Hepatocyte (in vitro differentiated cells): Measurements from ENCODE around the gene SERGEF.

Source experiments
- EZH2 ChIP-seq: fragments of 200-600 bp; sonication (generic); IDR thresholded peaks from 2 replicates; pipeline ENCODE4 v1.6.1; 2016; ENCODE audit warnings: antibody characterized with exemption, mild to moderate bottlenecking, borderline replicate concordance
- TF ChIP-seq, protein P1 (sequence below): fragments of 200-600 bp; sonication (generic); IDR thresholded peaks from 2 replicates; pipeline ENCODE4 v1.5.1; 2016; ENCODE audit warnings: antibody characterized with exemption, mild to moderate bottlenecking; ENCODE audit not compliant: poor library complexity

DNA sequence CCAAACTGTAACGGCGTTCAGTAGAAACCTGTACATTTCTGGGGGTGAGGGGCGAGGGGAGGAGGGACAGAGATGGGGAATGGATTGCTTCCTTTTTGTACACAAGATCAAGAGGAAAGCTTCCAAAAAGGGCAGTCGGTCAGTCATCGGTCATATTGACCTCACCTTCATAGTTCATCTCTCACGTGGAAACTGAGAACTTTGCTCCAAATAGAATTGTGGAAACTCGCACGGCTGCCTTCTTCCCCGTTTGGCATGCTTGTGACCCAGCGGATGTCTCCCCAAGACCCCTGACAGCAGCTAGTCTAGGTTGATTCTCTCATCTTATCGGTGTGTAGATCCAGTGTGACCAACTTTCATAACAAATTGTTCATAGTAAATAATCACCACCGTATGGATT, 230.7 kb downstream of the SERGEF start:
- TF ChIP-seq, protein P1, sequence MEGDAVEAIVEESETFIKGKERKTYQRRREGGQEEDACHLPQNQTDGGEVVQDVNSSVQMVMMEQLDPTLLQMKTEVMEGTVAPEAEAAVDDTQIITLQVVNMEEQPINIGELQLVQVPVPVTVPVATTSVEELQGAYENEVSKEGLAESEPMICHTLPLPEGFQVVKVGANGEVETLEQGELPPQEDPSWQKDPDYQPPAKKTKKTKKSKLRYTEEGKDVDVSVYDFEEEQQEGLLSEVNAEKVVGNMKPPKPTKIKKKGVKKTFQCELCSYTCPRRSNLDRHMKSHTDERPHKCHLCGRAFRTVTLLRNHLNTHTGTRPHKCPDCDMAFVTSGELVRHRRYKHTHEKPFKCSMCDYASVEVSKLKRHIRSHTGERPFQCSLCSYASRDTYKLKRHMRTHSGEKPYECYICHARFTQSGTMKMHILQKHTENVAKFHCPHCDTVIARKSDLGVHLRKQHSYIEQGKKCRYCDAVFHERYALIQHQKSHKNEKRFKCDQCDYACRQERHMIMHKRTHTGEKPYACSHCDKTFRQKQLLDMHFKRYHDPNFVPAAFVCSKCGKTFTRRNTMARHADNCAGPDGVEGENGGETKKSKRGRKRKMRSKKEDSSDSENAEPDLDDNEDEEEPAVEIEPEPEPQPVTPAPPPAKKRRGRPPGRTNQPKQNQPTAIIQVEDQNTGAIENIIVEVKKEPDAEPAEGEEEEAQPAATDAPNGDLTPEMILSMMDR: no peak
- no peak for TF ChIP-seq EZH2
